Testis (tissue), 2 donors: Measurements from ENCODE around the gene NOL4.

Source experiments
- CTCF ChIP-seq, 3 experiments: fragments of 450-650 bp in 2 of 3; fragments of 200-600 bp in 1 of 3; sonication (generic) in 1 of 3; IDR thresholded peaks; one replicate each; pipeline ENCODE4 v1.5.1; 2016 to 2019; ENCODE audit warnings: antibody characterized with exemption in 3 of 3, mild to moderate bottlenecking in 2 of 3, moderate library complexity in 1 of 3
- POLR2A ChIP-seq: fragments of 450-650 bp; IDR thresholded peaks from one replicate; pipeline ENCODE4 v1.6.1; 2017; ENCODE audit warnings: antibody characterized with exemption, mild to moderate bottlenecking, moderate library complexity

GRCh38 chr18:34223164-34223892 lies 1.4 kb downstream of the NOL4 start:
- TF ChIP-seq CTCF (IDR thresholded peaks at IDR 0.05) (no peak), POLR2A (no peak)
